NCI-H1092 (cell line): ENCODE data around the gene HTRA2.

Experiments
- DNase-seq: peaks from one replicate; lab custom pipeline; 2025; lab: John Stamatoyannopoulos, UW

The HTRA2 gene

DNA sequence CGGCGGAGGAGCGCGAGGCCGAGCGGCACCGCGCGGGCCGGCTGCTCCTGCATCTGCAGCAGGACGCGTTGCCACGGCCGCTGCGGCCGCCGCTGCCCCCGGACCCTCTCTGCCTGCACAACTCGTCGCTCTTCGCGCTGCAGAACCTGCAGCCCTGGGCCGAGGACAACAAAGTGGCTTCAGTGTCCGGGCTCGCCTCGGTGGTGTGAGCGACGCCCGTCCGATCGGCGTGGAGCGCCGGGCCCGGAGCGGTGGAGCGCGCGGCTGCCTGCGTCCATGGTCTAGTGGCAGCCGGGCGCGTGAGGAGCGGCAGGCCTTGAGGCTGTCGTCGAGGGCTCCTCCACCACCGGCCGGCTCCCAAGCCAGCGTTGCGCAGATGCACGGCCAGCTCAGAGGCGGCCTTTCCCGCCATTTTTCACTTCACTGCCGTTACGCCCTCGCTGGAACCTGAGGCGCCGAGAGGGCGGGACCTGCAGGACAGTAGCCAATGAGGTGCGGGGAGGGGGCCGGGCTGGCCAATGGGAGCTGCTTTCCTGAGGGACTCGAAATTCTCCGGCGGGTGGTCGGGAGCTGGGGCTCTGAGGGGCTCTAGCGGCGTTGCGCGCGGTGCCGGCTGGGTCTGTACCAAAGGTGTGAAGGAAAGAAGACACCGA is 13.6 kb upstream of the HTRA2 start:
- DNase-seq: no peak

DNA sequence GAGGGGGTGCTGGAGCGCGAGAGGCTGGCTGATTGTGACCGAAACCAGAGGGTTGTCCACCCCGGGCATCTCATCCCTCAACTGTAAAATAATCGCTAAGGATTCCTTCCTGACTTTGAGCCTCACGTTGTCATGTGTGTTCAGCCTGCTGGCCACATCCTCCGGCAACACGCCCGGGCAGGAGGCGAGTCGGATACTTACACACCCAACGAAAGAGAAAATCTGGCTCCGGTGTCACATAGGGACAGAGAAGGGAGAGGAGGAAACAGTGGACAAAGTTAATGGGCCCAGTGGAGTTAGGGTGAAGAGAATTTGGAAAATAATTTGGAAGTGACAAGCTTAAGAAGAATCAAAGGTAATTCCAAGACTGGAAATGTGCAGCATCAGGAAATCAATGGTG is 13.1 kb upstream of the HTRA2 start:
- DNase-seq: no peak

DNA sequence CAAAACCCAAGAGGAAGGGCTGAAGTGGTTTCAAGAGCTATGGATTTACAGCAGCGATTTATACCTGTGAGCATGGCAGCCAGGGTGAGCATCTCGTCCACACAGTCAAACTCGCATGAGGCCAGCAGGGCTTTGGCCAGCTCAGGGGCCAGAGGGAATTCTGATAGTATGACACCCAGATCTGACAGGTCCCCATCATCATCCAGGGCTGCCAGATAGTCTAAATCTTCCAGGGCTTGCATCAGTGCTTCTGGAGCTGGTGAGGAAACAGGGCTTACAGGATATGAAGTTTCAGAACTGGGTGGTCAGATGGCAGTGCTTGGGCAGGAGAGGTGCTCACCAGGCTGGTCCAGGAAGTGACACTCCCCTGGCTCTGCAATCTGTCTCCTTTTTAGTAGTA is 7.2 kb upstream of the HTRA2 start:
- DNase-seq: no peak

DNA sequence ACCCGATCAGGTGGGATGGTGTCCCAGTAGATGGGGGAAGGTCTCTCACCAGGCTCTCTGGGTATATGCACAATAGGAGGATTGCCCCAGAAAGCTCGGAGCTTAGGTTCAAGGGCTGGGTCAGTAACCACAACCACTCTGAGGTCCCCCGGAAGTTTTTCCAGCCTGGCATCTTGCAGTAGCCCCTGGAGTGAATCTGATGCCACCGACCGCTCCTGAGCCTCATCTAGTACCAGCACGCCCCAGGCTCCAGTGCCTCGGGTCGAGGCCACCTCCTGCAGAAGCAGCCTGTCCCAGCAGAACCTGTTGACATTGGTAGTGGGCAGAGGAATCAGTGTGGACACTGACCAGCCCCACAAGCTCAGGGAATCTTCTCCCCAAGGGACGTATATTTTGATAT is 5.7 kb upstream of the HTRA2 start:
- DNase-seq: no peak

DNA sequence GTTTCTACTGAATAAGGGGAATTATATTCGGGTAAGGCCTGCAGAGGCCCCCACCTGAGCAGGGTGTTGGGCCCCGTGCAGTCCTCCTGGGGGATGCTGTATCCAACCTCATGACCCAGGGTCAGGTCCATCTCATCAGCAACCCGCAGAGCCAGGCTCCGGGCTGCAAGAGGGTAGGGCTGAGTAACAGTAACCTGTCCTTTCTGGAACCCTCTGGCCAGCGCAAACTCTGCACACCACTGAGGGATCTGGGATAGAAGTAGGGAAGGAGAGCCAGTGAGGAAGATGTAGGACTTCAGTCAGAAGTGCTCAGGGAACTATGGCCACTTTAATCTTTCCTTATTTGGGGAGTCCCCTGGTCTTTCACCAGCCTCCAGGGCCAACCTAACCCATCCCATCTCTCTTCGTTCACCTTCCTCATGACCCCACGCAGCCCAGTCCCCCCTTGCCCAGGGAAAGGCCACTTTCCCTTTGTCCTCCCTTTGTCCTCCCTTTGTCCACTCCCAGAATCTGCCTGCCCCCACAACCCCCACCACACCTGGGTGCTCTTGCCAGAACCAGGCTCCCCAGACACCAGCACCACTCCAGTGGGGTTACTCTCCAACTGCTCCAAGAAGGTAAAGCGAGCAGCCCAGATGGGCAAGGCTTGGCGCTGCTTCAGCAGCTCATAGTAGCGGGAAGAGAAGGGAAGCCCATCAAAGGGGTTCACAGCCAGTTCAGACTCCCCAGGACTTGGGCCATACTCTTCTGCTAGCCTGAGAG is 4.6 kb upstream of the HTRA2 start:
- DNase-seq: no peak

DNA sequence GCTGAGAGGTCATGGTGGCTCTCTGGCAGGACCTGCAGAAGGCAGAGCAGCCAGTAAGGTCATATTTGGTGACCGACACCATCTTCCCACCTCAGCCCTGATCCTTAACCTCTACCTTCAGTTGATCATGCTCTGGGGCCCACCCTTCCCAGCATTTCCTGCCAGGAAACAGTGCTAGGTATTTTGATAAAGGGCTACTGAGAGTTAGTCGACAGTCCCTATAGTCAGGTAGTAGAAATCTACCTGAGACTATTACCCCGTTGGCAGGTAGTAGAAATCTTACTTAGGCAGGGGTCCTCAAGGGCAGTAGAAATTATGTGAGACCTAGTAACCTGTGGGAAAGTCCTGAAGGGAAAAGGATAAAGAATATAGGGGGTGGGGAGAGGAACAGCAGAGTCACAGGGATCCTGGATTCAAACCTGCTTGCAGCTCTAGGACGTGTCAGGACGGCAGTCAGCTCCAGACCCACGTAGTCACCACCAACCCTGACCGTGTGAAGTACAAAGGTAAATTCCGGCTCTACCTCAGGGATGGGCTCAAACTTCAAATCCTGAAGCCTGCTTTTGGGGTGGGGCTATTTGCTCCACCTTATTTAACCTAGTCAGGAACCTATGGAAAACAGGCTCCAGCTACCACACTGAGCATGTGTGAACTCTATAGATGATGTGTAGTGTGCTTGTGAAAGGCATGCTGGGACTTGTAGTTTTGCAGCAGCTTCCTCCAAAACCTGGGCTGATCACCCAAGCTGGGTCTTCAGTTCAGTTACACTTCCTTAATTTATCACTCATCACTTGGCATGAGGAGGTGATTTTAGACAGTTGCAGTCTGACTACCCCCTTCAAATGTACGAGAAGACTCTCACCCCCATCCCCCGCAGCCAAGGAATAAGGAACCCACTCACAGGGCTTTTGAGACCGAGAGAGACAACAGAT is 3.8 kb upstream of the HTRA2 start, which contains the start of gene DQX1:
TSS of gene DQX1 (minus strand) at position 515 of the 932 bp plus-strand sequence. CDS start at position 13, 502 bp downstream.
- no peak for DNase-seq

DNA sequence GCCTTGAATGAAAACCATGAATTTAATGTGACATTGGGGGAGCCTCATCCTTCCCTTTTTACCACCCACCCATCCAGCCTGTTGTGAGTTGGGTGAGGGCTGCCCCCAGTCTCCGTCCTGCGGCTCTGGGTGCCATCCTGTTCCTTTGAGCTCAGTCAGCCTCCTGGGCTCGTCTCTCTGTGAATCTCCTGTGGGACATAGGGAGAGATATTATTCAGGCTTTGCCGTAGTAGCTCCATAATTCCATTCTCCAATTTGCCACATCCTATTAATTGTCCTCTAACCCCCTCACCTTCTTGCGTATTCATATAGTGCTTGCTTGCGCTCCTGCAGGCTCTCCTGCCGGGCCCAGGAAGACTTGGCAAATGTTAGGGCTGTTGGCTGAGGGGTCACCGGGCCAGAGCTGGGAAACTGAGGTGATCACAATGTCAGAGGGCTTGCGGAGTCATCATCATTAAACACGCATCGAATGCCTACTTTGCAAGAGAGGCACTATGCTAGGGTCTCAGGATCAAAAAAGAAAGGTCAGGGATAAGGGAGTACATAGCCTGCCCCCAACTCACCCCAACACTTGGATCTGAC is 3.0 kb upstream of the HTRA2 start:
- no peak for DNase-seq

DNA sequence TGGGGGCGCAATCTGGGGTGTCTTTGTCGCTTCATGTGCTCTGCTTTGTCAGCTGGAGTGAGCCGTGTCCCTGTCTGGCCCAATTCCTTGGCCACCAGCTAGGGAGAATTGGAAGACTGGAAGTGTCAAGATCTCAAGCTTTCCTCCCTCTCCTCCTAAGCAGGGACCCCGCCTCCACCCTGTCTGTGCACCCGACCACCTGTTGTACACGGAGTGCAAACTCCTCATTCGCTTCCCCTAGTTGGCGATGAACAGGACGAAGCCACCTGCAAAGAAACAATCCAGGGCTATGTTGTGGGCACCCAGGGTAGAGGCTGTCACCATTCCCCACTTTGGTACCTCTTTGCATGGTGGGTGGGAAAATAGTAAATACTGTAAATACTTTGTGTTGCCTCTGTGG is 2.0 kb upstream of the HTRA2 start:
- no peak for DNase-seq

DNA sequence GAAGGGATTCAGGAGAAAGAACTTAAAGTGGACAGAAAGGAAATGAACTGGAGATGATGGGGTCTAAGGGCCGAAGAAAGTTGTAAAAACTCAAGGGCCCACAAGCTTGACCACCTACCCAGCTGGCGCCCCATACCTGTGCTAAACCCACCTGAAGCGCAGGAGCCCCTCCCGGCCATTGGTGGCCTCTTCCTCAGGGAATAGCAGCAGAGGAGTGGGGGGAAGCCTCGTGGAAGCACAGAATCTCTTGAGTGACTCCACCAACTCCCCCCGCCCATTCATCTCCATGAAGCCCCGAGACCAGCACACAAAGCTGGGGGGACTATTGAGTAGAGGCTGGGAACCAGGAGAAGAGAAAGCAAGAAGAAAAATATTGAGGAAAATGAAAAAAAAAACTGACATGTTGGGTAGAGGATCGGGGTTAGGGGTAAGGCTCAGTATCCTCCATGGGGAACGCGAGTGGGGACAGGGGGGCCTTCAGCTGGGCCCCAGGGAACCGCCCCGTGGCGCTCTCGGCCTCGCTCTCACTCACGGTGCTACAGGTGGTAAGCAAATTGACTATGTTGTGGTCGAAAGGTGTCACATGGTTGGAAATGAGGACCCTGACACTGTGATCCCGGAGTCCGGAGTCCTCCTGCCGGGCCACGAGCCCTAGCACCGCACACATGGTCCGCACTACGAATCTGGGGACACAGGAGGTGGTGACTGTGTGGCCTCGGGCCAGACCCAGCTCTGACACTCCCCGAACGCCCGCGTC is 955 bp upstream of the HTRA2 start:
- no peak for DNase-seq

DNA sequence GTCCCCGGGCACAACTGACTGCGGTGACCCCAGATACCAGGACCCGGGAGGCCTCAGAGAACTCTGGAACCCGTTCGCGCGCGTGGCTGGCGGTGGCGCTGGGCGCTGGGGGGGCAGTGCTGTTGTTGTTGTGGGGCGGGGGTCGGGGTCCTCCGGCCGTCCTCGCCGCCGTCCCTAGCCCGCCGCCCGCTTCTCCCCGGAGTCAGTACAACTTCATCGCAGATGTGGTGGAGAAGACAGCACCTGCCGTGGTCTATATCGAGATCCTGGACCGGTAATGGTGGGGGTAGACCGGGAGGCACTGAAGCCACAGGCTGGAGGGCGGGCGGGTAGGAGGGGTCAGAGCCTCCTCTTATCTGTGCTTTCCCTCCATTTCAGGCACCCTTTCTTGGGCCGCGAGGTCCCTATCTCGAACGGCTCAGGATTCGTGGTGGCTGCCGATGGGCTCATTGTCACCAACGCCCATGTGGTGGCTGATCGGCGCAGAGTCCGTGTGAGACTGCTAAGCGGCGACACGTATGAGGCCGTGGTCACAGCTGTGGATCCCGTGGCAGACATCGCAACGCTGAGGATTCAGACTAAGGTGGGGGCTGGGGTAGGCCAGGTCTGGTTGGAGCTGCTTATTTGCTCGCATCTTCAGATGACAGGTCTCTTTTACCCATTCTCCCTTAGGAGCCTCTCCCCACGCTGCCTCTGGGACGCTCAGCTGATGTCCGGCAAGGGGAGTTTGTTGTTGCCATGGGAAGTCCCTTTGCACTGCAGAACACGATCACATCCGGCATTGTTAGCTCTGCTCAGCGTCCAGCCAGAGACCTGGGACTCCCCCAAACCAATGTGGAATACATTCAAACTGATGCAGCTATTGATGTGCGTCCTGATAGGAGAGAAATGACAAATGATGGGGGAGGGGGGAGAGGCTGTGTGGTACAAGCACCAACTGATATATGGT is 780 bp downstream of the HTRA2 start:
- no peak for DNase-seq

DNA sequence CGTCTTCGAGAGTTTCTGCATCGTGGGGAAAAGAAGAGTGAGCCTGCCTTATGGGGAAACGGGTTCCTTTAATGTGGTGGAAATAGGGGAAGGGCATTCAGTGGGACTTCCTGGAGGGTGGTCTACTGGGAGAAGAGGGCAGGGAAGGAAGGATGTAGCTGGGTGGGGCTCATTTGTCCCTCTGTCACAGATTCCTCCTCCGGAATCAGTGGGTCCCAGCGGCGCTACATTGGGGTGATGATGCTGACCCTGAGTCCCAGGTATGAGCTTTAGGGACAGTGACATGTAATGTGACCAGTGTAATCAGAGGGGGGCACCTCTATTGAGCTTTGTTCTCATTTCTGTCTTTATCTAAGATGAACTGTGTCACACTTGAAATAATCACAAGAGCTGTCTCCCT is 1.9 kb downstream of the HTRA2 start:
- no peak for DNase-seq

DNA sequence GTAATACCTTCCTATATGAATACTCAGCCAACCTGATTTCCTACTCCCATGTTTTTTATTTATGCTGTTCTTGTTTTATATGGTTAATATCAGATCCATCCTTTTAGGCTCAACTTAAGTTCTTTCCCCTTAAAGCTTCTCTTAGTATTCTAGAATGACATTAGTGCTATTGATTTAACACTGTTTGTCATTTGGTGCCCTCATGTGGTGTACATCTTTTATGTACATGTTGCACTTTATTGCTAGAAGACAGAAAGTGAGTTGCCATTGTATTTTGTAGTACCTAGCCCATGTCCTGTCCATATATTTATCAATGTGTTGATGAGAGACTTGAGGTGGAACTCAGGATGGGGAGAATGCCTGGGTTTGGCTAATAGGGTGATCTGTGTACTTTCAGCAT is 2.5 kb downstream of the HTRA2 start:
- DNase-seq: no peak

DNA sequence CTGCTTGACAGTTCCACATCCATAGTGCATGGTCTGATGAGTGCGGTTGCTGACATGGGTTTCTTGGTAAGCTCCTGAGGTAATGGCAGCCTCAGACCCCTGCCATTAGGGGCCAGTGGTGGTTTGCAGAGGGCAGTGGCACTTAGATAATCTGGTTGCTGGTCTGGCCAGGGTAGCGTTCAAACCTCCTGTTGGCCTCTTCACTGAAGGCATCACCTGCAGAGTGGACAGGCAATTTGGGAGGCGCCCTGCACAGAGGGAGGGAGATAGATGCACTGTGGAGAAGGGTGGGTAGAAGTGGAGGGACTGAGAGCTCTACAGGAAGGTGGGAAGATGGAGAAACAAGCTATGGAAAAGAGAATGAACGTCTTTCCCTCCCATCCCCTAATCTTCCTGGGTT is 3.7 kb downstream of the HTRA2 start:
- no peak for DNase-seq

DNA sequence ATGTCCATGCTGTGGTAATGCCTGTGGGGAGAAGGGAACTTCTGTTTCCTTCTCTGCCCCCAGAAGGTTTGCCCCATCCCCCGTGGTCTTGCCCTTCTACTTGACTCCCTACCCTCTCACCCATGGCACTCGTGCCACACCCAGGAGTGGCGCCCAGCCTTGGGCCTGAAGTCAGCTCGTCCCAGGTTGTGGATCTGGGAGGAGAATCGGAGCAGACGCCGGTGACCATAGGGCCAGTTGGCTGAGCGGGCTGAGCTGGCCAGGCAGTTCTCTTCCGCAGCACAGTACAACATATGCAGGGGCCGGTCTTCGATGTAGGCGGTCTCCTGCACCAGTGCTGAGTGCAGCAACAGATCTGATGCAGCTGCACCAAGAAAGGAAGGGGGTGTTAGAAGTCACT is 4.7 kb downstream of the HTRA2 start:
- DNase-seq: no peak

DNA sequence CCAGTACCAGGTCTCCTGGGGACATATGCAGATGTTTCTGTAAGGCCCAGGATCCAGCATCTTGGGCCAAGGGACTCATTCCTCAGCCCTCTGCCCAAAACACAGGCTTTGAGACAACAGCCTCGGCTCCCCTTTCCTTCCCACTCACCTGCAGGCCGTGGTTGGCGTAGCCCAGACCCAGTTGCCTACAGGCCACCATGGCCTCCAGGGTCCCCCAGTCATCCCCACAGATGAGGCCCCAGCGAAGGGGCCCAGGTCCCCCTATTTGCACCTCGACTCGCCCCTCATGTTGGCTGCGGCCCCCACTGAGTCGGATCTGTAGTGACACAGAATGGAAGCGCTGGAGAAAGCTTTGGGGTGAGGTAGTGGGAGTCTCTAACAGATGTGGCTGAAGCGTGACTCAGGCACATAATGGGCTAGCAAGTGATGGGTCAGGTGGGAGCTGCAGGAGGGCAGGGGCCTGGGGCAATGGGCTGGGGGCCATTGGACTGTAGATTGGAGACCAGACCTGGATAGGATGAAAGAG is 5.8 kb downstream of the HTRA2 start:
- no peak for DNase-seq

DNA sequence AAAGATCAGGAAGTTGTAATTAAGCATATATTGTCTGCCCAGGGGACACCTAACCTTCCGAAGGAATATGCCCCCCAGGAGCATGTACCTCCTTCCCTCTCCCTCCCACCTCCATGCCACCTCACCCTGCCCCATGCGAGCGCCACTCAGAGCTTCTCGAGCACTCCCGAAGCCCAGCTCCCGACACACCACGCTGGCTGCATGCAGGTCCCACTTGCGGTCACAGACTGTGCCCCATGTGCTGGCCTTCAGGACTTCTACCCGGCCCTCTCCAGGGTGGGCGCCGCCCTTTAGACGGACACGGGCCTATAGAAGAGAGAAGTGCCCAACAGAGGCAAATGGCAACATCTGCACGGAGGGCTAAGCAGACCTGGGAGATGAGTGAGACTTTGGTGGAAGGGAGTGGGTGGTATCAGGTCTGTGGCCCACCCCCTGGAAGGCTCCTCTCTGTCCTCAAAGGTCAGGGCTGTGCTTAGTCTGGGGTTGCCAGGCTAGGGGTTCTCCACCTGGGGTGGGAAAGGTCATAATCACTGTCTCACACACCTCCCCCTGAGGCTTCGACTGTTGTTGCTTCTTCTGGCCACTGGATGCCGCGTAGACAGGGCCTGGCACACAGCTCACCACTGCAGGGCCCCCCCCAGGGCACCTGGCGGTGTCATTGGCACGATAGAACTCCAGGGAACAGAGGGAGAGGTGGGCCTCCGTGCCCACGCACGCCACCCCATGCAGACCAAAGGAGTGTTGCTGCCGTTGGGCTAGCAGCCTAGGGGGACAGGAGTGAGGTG is 6.6 kb downstream of the HTRA2 start:
- DNase-seq: no peak

DNA sequence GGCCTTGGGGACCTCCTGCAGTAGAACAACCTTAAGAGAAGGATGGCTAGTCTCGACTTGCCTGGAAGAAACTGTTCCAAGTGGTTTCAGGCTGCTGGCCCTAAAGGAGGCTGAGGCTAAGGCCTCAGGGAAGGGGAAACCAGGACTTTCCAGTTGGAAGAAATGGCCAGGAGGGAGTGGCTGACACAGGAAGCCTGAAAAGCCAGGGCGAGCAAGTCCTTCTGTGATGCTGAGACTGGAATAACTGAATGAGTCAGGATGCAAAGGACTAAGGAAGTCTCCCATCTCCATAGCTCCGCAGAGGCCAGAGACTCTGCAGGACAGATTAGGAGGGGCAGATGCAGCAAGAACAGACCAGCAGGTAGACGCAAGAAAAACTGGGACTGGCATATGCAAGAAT is 7.4 kb downstream of the HTRA2 start:
- DNase-seq: no peak

DNA sequence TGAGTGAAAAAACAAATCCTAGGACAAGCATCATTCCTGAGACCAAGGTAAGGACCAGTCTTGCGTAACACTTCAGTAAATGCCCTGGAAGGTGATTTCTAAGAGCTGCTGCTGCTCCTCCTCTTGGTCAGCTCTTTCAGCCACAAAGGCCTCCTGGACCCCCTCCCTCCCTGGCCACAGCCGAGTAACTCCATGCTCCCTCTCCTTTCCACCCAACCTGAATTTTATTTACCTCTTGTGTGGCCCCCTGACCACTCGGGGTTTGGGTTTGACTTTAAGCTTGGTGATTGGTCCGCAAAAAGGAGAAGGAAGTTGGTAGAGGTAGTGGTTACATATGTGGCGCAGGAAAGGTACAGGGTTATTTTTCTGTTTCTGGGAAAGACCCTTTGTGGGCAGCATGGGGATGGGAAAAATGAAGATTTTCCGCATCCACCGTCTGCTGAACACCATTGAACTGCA is 9.2 kb downstream of the HTRA2 start:
- DNase-seq: no peak

DNA sequence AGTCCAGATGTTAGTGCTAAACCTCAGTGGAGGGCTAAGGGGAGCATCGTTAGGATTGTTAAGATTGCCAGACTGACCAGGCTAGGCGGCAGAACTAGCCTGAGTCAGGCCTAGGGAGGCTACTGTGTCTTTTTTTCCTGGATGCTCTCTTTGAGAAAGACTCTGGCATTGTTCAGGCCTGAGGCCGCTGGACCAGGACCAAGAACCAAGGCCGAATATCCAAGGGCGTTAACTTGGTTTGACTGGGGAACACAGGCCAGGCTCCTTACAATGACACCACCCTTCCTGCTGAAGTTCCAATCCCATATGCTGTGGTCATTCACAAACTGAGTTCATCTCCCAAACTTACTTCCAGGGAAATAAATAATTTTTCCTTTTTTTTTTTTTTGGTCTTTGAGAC is 10.6 kb downstream of the HTRA2 start:
- no peak for DNase-seq
